ENCODE data around the gene ALDH2. TPM values are rescaled to one million over a fixed set of nuclear protein-coding genes. Genes with fewer than 3 reads are reported as not detected.

Gene ALDH2
- total and polyA plus RNA-seq, 9 of the 15 experiments (the other 6 are each of a cell fraction or from before 2014, with no cell fraction given) = 1.9 to 22.5 (median 12.2) TPM

DNA sequence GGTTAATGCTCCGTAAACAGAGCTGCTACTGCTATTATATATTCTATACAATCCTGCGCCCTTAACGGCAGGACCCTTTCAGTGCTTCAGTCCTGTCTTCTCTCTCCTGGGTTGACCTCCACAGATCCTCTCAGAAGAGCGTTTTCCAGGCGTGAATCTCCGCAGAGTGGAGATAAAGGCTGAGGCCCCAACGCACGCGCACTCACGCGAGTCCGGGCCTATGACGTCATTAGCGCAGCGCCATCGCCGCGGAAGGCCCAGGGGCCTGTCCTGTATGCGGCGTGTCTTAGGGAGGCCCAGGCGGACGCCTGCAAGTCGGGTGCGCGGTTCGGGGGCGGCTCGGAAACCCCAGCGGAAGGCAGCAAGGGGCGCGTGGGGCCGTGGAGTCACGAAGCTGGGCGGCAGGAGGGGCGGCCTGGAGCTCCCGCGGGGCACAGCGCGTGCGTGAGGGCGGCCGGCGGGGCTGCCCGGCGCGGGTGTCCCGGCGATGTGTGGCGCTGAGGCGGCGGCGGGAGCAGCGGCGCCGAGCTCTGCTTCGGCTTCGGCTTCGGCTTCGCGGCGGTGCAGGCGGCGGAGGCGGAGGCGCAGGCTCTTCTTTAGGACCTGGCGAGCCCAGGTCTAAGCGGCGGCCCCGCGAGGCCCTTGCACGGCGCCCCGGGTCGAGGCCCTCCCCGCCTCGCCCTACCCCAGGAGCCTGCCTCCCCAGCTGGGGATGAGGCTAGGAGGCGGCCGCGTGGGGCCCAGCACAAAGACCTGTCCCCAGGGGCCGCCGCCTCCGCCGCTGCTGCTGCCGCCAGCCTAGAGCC lies 75.2 kb downstream of the ALDH2 start, which contains the start of gene MAPKAPK5 (continued):
- TF ChIP-seq, protein P1, sequence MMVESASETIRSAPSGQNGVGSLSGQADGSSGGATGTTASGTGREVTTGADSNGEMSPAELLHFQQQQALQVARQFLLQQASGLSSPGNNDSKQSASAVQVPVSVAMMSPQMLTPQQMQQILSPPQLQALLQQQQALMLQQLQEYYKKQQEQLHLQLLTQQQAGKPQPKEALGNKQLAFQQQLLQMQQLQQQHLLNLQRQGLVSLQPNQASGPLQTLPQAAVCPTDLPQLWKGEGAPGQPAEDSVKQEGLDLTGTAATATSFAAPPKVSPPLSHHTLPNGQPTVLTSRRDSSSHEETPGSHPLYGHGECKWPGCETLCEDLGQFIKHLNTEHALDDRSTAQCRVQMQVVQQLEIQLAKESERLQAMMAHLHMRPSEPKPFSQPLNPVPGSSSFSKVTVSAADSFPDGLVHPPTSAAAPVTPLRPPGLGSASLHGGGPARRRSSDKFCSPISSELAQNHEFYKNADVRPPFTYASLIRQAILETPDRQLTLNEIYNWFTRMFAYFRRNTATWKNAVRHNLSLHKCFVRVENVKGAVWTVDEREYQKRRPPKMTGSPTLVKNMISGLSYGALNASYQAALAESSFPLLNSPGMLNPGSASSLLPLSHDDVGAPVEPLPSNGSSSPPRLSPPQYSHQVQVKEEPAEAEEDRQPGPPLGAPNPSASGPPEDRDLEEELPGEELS (CRISPR knock-in tag; IDR thresholded peaks at IDR 0.05; ENCODE audit: borderline replicate concordance) = peak; percentile 73; the same call in 1 of the 2 replicates
- TF ChIP-seq ETS2 (tag; IDR thresholded peaks at IDR 0.05; ENCODE audit: borderline replicate concordance, poor library complexity, severe bottlenecking) (peak; percentile 69), GTF2F1 (IDR thresholded peaks at IDR 0.05; ENCODE audit: low read depth, low read length) (no peak; the same call in 1 of the 2 replicates), ZNF445 (CRISPR knock-in tag; IDR thresholded peaks at IDR 0.05; ENCODE audit: low read depth) (no peak), HDAC1 (IDR thresholded peaks at IDR 0.05) (peak in 1 of 2 experiments; percentile 45; a peak in 2 of 4 replicates), ZNF165 (CRISPR knock-in tag; IDR thresholded peaks at IDR 0.05; ENCODE audit: borderline replicate concordance) (no peak), ZNF134 (CRISPR knock-in tag; conservative IDR thresholded peaks at IDR 0.05) (no peak), CREBBP (IDR thresholded peaks at IDR 0.05; ENCODE audit: low read depth, low read length) (no peak), POLR2AphosphoS2 (IDR thresholded peaks at IDR 0.05; ENCODE audit: low read length) (no peak), KDM5B (IDR thresholded peaks at IDR 0.05; ENCODE audit: insufficient replicate concordance, low read depth, low read length) (peak; percentile 81), RBM22 (IDR thresholded peaks at IDR 0.05; ENCODE audit: low read depth, low read length, poor library complexity, severe bottlenecking) (no peak), MEIS2 (IDR thresholded peaks at IDR 0.05; ENCODE audit: partially characterized antibody) (peak; percentile 36), ZNF41 (CRISPR knock-in tag; conservative IDR thresholded peaks at IDR 0.05) (no peak), CEBPG (CRISPR knock-in tag; IDR thresholded peaks at IDR 0.05) (no peak), CEBPG (tag; conservative IDR thresholded peaks at IDR 0.05 in 1 of 2, IDR thresholded peaks at IDR 0.05 in 1 of 2) (no peak), ZNF217 (CRISPR knock-in tag; IDR thresholded peaks at IDR 0.05) (no peak), EP400 (IDR thresholded peaks at IDR 0.05) (peak; percentile 94)
- TF ChIP-seq, protein P2, sequence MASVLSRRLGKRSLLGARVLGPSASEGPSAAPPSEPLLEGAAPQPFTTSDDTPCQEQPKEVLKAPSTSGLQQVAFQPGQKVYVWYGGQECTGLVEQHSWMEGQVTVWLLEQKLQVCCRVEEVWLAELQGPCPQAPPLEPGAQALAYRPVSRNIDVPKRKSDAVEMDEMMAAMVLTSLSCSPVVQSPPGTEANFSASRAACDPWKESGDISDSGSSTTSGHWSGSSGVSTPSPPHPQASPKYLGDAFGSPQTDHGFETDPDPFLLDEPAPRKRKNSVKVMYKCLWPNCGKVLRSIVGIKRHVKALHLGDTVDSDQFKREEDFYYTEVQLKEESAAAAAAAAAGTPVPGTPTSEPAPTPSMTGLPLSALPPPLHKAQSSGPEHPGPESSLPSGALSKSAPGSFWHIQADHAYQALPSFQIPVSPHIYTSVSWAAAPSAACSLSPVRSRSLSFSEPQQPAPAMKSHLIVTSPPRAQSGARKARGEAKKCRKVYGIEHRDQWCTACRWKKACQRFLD (CRISPR knock-in tag; IDR thresholded peaks at IDR 0.05) = no peak
- TF ChIP-seq, protein P3, sequence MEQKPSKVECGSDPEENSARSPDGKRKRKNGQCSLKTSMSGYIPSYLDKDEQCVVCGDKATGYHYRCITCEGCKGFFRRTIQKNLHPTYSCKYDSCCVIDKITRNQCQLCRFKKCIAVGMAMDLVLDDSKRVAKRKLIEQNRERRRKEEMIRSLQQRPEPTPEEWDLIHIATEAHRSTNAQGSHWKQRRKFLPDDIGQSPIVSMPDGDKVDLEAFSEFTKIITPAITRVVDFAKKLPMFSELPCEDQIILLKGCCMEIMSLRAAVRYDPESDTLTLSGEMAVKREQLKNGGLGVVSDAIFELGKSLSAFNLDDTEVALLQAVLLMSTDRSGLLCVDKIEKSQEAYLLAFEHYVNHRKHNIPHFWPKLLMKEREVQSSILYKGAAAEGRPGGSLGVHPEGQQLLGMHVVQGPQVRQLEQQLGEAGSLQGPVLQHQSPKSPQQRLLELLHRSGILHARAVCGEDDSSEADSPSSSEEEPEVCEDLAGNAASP (IDR thresholded peaks at IDR 0.05) = no peak
- TF ChIP-seq, protein P4, sequence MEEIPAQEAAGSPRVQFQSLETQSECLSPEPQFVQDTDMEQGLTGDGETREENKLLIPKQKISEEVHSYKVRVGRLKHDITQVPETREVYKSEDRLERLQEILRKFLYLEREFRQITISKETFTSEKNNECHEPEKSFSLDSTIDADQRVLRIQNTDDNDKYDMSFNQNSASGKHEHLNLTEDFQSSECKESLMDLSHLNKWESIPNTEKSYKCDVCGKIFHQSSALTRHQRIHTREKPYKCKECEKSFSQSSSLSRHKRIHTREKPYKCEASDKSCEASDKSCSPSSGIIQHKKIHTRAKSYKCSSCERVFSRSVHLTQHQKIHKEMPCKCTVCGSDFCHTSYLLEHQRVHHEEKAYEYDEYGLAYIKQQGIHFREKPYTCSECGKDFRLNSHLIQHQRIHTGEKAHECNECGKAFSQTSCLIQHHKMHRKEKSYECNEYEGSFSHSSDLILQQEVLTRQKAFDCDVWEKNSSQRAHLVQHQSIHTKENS (CRISPR knock-in tag; IDR thresholded peaks at IDR 0.05) = no peak
- TF ChIP-seq, protein P5, sequence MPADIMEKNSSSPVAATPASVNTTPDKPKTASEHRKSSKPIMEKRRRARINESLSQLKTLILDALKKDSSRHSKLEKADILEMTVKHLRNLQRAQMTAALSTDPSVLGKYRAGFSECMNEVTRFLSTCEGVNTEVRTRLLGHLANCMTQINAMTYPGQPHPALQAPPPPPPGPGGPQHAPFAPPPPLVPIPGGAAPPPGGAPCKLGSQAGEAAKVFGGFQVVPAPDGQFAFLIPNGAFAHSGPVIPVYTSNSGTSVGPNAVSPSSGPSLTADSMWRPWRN (IDR thresholded peaks at IDR 0.05; ENCODE audit: low read depth) = no peak

Data from K562 (cell line).